T-helper 2 cell treated with Interferon-gamma antibody and Interleukin-4, amounts not matched to agents 100 ng/mL and 5 ng/mL, for 36 hours (primary cell): ENCODE results near the gene HIBADH. TPM values are rescaled to one million over a fixed set of nuclear protein-coding genes. Genes with fewer than 3 reads are reported as not detected.
"Not testable (repeated sequence)": the region's sequence is repeated elsewhere in the genome, so short reads cannot be mapped to it uniquely, and the experiment has no call there.

Experiments
- intact Hi-C: fragments of 100-400 bp; cut with micrococcal nuclease; formaldehyde crosslinking; loops from one replicate; pipeline ENCODE4 v1.15.1; 2023
- total RNA-seq: library from RNA; stranded (reverse); gene quantifications from 2 replicates; pipeline ENCODE4 v1.2.3, GENCODE V29; 2022

Gene HIBADH
- total RNA-seq, 1 donor from 2014 or later, result 14.5 TPM

DNA sequence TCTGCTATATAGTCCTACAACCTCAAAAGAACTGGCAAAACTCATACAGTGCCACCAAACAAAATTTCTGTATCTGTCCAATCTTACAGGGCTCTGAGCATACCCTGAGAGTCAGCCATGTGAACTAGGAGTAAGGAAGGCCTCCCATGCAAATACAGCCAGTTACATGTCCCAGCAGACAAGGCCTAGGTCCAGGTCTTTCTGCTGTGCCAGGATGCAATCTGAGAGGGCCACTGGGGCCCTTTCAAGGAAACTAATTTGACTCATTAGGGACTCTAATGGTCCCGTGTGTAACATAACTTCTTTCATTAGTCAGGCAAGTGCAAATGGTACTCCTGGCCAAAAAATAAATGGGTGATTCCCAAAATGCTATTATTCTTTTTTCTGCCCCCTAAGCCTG is 17.9 kb upstream of the HIBADH start:
- intact Hi-C loops, result no loop called here

DNA sequence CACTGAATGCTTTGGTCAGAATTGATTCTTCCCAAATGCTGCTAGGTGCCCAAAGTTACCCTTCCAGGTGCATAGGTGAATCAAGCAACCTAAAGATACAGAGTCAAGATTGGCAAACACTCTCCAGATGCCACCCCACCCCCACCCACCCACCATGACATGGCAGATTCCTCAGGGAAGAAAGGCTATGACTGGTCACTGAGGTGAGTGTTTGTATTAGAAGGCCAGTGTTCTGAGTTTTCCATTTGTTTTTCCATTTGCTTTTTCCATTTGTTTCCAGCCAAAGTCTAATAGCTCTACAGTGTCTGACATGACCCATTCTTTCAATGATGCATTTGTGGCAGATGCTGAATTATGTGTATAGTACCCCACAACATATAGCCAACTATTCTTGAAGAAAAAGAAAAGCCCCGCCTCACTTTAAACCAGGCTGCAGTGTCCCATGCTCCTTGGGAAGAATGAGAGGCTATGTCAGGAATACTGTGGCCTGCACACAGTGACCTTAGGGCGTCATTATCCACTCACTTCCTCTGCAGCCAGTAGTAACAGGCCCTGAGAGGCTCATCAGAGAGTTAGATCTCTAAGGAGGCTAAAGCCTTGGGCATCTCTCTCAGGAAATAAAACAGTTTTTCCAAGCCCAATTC is 16.1 kb upstream of the HIBADH start:
- intact Hi-C loops, result no loop called here

DNA sequence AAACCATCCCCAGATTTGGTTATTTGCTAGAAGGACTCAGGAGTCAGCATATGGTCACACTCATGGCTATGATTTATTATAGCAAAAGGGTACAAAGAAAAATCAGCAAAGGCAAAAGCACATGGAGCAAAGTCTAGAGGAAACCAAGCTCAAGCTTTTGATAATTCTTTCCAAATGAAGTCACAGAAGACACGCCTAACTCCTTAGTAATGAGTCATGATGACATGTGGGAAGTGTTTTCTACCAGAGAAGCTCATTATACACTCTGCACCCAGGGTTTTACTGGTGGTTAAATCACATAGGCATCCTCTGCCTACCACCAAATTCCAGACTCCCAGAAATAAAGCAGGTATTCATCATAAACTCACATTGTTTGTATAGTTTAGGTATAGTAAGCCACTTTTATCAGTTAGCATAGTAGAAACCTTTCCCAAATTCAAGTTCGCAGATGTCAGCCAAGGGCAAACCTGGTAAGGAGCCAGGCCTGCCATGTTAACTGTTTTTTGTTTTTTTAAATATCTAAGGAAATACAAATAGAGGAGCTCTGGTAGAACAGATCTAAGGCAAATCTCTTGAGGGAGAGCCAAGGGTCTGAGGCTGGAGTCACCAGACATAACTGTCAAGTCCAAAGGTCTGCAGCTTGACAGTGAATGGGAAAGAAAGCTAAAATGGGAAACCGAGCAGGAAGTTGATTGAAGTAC is 15.4 kb upstream of the HIBADH start:
- intact Hi-C loops, result no loop called here

DNA sequence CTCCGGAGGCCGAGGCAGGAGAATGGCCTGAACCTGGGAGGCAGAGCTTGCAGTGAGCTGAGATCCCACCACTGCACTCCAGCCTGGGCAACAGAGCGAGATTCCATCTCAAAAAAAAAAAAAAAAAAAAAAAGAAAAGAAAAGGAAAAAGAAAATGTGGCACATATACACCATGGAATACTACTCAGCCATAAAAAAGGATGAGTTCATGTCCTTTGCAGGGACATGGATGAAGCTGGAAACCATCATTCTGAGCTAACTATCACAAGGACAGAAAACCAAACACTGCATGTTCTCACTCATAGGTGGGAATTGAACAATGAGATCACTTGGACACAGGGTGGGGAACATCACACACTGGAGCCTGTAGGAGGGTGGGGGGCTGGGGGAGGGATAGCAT is 11.4 kb upstream of the HIBADH start:
- intact Hi-C loops, result not testable (repeated sequence)

DNA sequence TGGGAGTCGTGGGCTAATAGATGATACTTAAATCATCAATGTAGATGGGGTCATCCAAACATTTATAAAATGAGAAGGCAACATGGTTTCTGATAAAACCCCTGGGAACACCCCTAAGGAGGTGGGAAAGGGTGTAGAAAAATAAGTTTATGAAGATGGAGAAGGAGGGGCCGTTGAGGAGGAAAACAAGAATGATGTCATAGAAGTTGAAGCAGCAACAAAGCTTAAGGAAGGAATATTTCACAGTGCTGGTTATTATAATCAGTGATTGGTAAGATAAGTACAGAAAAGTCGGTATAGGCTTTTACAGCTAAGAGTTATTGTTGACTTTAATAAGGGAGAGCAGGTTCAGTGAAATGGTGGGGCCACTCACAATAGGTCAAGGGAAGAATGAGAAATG is 9.0 kb upstream of the HIBADH start:
- intact Hi-C loops, result no loop called here

DNA sequence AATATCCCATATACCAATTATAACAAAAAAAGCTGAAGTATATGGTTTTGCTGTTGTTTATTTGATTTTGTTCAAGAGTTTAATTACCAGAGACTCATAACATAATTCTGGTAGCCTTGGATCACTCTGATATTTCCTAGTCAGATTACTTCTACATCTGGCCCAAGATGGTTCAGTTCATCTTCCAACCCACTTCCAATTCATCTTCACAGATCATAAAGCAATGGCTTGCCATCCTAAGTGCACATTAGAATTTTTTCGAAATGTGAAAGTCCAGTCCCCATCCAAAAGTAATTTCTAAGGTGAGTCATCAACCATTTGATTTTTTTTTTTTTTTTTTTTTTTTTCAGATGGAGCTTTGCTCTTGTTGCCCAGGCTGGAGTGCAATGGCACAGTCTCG is 8.0 kb upstream of the HIBADH start:
- intact Hi-C loops, result no loop called here

DNA sequence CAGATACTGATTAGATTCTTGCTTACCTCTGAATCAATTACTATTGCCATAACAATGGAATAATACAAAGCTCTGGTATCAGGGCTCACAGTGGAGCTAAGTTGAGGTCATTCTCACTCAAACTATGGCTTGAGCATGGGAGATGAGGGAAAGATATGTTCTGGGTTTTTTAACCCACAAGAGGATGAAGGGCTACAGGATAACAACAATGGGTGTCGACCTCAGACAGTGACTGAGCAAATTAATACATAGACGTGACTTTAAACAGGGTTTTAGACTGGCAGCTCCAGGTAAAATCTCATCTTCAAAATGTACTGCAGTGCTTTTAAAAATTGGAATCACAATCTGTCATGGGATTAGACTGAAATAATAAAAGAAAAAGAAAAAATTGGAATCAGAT is 7.5 kb upstream of the HIBADH start:
- intact Hi-C loops, result no loop called here

DNA sequence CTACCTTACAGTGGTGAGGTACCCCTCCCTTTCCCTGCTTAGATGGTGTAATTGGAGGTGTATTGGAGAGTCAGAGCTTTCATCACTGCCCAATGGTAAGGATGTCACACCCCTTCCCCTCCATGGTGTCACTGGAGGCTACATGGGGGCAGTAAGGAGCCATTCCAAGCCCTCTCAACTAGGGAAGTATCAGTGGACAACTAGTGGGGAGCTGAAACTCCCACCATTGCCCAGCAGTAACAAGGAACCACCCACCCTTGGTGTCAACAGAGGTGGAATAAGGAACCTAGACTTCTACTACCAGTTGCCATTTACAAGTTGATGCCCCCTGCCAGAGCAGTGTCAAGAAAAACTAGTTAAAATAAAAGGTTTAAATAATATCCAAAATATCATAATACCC is 2.8 kb upstream of the HIBADH start:
- intact Hi-C loops, result loop anchor here (10.0 kb wide), 2 partner anchors 801 to 1461 kb away; partner anchors contain the start of genes CBX3, HNRNPA2B1 and SKAP2

DNA sequence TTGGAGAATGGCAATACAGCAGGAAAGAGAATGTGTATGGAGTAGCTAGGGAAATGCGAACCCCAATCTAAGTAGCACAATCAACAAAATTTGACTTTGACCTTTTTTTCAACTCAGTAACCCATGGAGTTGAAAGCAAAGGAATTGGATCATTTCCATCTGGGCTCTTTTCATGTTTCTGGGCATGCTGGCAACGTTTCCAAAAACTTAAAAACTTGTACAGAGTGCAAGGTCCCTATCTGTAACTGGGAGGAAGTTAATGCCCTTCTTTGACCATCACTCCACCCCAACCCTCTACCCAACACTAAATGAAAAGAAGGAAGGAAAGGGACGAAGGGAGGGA is 1.3 kb upstream of the HIBADH start:
- intact Hi-C loops, result loop anchor here (1.0 to 10.0 kb wide), 4 partner anchors 76 to 1459 kb away; partner anchors contain the start of genes CBX3, HNRNPA2B1, SKAP2 and TAX1BP1

DNA sequence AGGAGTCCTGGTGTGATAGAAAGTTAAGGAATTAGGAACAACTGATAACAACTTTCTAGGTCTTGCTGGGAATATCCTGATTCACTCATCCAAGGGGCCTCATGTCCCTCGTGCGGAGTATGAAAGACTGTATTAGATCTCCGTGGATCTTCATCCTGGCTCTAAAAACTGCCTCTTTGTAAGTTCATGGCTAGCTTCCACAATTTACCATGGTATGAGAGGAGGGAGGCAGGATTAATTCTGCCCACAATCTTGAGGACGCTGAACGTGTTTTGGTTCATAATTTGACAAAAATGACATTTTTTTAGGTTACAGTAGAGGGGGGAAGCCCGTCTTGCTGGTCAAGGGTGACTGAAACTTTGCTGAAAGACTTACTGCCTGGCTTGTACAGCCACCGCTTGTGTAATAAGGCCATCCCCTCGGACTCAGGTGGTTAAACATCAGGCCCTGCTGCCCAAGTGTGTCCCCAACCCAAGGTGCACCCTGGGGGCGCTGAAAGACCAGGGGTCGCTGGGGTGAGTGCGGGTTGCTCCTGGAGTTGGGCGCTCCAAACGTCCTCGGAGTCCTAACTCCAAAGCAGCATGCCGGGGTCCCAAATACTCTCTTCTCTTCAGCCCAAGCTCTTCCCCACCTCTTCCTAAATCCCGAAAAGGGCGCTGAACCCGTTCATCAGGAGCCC is 733 bp downstream of the HIBADH start:
- intact Hi-C loops, result loop anchor here (10.0 kb wide), 2 partner anchors 797 to 1457 kb away; partner anchors contain the start of genes CBX3, HNRNPA2B1 and SKAP2

DNA sequence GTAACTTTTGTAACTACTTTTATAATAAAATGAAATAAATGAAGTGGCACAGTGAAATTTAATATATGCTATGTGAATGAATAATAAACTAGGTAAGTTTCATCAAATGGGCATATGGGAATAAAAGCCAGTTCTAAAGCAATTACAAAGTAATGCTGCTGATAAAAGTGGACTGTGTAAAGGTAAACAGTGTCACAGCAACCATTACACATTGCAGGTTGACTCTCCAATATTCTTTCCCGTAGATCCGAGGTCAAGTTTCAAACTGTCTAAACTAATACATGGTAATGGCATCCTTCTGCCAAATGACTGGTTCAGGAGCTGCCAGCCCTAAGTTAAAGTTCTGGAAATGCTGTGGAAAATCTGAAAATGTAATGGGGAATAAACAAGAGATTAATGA is 6.0 kb downstream of the HIBADH start:
- intact Hi-C loops, result no loop called here

DNA sequence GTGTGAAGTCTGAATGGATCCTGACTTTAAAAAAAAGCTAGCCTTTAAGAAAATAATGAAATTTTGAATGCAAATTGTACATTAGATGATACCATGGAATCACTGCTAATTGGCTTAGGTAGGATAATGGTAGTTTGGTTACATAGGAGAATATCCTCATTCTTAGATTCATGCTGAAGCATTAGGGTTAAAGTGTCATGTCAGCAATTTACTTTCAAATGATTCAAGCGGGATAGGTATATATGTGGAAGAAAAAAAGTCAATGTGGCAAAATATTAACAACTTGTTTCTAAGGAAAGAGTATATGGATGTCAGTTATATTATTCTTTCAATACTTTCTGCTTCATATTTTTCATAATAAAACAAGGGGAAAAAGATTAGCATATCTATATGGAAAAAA is 7.5 kb downstream of the HIBADH start:
- intact Hi-C loops, result no loop called here

DNA sequence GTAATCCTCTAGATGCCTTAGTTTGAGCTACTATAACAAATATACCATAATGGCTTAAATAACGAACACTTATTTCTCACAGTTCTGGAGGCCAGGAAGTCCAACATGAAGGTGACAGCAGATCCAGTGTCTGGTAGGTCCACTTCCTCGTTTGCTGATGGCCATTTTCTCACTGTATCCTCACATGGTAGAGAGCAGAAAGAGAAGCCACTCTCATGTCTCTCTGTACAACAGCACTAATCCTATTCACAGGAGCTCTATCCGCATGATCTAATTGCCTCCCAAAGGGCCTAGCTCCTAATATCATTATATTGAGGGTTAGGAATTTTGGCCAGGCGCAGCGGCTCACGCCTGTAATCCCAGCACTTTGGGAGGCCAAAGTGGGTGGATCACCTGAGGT is 10.2 kb downstream of the HIBADH start:
- intact Hi-C loops, result no loop called here

DNA sequence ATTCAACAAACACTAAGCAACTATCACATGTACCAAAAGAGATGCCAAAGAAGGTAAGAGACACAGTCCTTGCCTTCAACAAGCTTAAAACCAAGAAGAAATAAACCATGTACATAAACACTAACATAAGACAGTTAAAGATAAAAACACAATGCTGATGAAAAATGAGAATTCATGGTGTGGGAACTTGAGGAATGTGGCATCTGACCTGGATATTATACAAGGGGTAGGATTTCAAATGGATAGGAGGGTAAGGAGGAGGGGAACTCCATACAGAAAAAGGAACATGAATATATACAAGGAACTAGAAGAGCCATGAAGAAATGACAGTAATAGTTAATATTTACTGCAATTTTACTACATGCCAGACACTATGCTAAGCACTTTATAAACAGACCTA is 11.0 kb downstream of the HIBADH start:
- intact Hi-C loops, result no loop called here

DNA sequence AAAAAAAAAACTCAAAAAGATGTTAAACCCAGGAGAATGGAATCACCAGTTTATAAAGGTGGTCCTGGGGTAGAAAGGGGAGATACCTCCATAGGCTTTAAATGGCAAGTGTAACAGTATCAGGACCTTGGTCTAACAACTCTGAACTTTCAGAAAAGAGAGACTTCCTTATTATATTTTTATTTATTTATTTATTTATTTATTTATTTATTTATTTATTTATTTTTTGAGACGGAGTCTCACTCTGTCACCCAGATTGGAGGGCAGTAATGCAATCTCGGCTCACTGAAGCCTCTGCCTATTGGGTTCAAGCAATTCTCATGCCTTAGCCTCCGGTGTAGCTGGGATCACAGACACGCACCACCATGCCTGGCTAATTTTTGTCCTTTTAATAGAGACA is 12.4 kb downstream of the HIBADH start:
- intact Hi-C loops, result no loop called here

DNA sequence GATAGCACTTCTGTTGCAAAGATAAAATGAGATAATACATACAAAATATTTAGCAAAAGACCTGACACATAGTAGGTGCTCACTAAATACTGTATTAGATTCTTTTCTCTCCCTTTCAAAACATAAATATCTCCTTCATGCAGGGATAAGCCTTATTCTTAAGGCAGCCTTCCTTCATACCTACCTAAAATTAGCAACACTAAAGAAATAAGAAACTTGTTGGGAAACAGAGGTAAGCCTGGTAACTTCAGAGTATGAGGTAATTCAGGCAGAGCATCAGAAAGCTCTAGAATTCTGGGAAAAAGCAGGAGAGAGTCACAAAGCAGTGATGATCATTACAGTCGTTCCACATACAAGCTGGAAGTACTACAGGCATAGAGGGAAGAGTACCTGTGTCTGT is 15.2 kb downstream of the HIBADH start:
- intact Hi-C loops, result no loop called here

DNA sequence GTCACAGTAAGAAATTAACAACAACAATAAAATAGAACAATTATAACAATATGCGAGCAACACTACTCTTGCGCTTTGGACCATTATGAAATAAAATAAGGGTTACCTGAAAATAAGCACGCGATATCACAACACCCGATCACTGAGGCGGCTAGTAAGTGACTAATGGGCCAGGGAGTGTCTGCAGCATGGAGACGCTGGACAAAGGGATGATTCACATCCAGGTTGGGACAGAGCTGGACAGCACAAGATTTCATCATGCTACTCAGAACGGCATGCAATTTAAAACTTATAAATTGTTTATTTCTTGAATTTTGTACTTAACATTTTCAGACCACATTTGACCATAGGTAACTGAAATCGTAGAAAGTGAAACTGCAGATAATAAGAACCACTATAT is 15.6 kb downstream of the HIBADH start:
- intact Hi-C loops, result no loop called here

DNA sequence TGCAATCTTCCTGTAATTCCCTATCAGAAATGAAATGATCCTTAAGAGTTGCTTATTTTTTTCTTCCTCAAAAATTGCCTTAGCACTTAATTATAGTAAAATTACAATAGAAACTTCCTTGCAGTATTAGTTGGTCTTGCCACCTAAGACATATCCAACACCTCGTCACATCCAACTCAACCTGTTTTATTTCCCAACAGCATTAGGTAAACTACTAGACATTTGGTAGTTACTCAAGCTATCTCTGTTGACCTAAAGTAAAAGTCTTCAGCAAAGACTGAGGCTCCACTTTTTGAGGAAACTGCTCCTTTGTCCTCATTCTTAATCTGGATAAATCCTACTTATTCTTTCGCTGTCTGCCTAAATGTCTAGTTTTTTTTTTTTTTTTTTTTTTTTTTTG is 20.4 kb downstream of the HIBADH start:
- intact Hi-C loops, result no loop called here

DNA sequence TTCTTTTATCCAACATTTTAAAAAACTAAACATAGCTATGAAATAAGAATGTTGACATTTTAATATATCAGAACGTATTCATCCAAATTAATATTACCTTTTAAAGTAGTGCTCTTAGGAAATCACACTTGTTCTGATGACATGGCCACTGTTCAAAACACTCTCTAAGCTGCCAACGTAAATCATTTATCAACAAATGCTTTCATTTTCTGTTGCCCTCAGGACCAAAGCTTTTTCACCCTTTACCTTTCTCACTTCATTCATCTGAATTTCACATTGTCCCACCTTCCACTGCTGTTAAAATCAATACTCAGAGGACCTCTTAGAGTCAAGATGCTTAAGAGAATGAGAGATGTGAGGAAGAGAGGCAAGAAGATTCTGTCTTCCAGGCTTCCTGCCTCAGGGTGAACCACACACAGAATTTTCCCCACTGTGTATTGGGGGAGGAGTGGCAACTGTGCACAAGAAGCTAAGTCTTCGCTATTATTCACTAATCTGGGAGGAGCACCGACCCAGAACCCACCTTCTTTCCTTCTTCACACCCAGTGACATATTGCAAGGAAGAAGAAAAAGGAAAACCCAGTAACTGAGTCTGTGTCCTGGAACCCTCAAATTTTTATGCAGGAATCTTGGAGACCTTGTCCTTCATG is 21.0 kb downstream of the HIBADH start:
- intact Hi-C loops, result no loop called here

DNA sequence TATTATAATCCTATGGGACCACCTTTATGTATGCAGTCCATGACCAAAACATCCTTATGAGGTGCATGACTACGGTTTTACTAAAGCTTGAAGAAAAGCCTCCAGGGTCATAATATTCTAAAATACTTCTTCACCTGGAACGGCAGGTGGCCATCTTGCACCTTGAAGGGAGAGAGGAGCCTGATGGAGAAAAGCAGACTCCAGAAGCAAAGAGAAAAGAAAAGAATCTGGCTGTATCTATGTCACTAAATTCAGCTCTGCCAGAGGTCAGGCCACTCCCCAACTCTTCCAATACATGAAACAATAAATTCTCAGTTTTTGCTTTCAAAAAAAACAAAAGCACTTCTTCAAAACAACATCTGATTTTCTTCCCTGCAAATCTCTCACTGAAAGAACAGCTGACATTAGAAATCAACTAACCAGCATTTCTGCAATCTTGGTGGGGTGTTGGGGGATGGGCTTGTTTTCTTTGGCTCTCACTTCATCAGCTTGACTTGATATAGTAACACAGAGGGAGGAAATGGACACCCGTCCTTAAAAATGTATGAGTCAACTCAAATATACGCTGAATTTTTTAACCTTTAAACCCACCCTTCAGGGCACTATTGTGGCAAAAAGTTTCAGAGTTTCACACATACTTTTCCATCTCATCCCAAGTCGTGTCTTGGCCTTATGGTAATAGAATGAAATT is 21.7 kb downstream of the HIBADH start:
- intact Hi-C loops, result no loop called here

DNA sequence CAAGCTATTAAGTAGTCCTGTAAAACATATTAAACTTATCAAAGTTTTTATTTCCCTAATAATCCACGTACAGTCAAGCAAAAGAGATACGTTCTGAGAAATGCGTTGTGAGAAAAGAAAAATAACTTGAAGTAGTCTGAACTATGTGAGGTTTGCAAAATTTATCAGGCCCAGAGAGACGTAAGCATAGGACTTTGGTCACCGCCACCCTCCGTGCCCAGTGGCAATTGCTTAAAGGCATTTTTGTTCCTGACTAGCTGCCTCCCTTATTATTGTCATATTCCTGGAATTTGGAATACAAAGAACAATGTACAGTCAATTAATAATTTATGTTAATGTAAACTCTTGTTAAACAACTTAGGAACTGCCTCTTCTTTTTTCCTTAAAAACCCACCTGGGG is 22.8 kb downstream of the HIBADH start:
- intact Hi-C loops, result no loop called here
